Medulla oblongata (tissue), 1 donor: Measurements from ENCODE around the gene C12orf42.
A peak's percentile ranks its signal among the peaks of the same experiment; 100 is the strongest.

Experiments used
- DNase-seq: peaks from one replicate; pipeline ENCODE4 v3.0.0-alpha.2; 2015; ENCODE audit errors: extremely low spot score

C12orf42 gene

DNA sequence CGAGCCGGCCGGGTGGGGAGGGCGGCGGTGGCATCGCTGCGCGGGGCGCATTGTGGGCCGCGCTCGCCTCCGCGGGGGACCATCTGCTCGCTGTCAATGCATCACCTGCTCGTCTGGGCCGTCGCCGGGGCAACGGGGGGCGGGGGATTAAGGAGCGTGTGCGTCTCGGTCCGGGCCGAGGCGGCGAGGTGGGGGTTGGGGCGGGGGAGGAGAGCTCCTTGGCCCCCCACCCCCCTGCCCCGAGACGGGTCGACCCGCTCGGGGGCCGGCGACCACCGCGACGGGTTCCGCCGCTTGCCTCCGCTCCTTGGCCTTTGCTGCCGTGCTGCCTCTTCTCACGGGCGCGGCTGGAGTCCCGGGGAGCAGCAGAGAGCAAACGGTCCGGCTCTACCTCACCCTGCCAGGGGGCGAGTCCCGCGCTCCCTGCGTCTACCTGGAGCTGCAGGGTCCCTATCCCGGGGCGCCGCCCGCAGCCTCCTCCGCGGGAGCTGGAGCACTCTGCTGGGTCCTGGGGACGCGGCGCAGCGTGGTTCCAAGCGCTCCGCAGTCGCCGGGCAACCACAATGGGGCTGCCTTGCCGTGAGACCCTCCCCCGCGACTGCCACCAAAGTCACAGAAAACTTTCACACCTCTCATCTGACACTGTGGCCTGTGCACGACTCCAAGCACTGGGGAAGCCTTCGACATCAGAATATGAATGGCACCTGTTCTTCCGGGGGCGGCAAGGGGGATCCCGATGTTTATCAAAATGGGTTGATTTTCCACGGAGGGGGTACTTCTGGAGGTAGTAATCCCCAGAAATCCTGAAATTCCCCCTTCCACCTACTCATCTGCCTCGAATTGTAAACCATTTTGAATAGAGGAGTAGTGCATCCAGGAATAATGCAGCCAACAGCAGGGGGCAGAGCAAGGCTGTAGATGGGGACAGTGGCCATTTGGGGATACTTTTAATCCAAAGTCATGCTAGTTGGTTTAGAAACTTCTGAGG, at the start of gene C12orf42:
C12orf42 (minus strand) TSS at position 500 of the 988 bp plus-strand sequence. CDS start 17,542 bp downstream, outside the sequence.
- peak; percentile 68 for DNase-seq

GRCh38 chr12:103542078-103542477, 46.3 kb upstream of the C12orf42 start:
- DNase-seq, result no peak

GRCh38 chr12:103540319-103540718, 44.6 kb upstream of the C12orf42 start:
- no peak for DNase-seq

- no peak for DNase-seq
These were observed 42.6 kb upstream of the C12orf42 start for GRCh38 chr12:103538397-103538796.

- no peak for DNase-seq
These were observed 34.7 kb upstream of the C12orf42 start for GRCh38 chr12:103530307-103531066.

DNA sequence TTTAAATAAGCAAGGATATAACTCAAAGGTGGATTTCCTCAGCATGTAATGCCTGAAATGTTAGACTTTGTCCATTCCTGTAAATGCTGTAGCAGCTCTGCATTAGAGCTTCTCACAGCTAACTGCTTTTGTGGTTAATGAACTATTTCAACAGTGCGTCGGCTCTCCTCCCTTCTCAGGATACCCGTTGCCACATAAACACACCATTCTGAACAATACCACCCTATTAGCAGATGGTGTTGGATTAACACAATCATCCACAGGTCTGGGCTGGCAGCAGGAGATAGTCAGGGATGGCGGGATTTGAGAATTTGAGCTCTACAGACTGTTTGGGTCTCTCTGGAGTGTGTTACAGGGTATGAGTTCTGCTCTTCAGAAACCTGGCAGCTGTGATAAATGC, 33.5 kb upstream of the C12orf42 start:
- no peak for DNase-seq

DNA sequence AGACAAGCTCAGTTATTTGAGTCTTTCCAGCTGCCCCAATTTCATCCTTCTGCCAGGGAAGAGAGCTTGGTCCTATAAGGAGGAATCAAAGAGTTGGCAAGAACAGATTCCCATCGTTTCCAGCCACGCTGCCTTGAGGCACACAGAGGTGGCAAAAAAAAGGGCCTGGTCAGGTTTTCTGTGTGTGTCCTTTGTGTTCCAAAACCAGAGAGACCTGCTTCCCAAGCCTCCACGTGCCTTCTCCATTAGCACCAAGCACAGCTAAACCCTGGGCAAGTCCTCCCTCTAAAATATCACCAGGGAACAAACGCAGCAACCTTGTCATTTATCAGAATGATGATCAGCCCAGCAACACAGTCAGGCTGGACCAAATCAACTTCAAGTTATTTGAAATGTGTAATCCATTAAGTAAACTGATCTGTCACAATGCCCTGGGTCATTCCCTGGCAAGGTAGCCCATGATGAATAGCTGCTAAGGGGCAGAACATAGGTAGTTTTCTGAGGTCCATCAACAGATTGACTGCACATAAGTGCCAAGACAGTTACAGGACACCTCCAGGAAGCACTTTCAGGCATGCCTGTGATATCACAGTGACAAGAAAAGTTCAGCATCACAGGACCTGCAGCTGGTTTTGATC, 28.6 kb upstream of the C12orf42 start:
- DNase-seq, result no peak

DNA sequence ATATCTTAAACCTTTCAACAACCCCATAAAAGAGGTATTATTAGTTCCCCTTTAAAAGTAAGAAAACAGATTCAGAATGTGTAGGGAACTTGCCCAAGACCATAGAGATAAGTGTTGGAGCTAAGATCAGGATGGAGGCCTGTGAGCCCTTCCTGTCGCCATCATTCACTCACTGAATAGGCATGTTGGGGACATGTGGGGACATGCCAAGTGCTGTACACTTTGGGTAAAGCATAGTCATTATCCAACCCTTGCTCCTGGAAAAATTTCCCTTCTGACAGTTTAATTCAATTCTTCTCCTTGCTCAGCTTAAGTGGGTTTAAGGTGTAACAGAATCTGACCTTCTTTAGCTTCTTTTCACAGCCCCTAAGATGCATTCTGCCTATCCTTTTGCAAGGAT, 28.0 kb upstream of the C12orf42 start:
- DNase-seq, result no peak

GRCh38 chr12:103520686-103521215, 25.0 kb upstream of the C12orf42 start:
- no peak for DNase-seq

DNA sequence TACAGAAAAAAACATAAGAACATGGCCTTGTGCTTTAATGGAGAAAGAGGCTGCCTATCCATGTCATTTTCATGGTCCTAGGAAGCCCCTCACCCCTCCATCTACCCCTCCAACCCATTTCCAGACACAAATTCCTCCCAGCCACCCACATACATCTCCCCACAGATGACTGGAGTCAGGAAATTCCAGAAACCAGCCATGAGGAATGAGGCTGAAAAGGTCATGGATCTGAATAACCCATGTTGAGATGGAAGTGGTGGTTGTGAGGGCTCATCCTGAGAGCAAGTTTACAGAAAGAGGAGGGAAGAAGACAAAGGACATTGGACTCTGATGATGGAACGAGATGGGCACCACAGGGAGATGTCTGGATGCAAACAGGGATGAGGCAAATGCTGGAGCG, 23.9 kb upstream of the C12orf42 start:
- no peak for DNase-seq

GRCh38 chr12:103518899-103519298, 23.1 kb upstream of the C12orf42 start:
- DNase-seq, result no peak

- no peak for DNase-seq
These were observed 21.4 kb upstream of the C12orf42 start for GRCh38 chr12:103517161-103517560.

- no peak for DNase-seq
These were observed 19.6 kb upstream of the C12orf42 start for GRCh38 chr12:103515341-103515740.

GRCh38 chr12:103513875-103514274, 18.1 kb upstream of the C12orf42 start:
- no peak for DNase-seq

GRCh38 chr12:103505371-103506236, 9.8 kb upstream of the C12orf42 start:
- DNase-seq, result no peak

DNA sequence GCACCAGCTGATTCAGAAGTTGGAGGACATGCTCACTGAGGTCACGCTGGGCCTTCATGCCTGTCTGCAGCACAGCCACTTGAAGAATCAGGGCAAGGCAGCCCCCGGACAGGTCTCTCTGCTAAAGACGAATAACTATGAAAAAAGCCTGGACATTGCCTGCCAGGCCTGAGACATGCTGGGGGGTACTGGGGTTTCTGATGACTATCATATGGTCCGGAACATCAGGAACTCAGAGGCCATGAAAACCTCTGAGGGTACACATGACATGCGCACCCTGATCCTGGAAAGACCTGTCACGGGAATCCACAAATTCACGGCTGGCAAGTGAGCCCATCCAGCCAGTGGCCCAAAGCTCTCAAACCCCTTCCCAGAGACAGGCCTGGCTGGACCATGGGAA, 8.8 kb upstream of the C12orf42 start:
- DNase-seq, result no peak

GRCh38 chr12:103503546-103504480, 8.0 kb upstream of the C12orf42 start:
- DNase-seq, result no peak

DNA sequence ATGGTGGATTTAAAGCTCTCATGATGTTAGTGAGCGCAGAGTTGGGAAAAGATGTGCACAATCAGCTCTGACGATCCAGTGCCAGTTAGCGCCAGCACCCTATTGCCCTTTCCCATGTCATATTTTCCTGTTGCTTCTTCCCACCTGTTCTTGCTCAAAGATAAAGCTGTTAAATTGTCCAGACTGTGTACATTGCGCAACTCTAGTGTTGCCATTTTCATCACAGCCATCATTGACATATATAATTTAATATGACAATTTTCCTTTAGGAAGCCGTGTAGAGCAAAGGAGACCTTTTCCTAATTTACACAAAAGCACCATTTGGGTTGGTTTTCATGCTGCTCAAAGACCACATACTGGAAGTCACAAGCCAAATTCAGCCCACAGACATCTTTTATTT, 5.7 kb upstream of the C12orf42 start:
- no peak for DNase-seq

DNA sequence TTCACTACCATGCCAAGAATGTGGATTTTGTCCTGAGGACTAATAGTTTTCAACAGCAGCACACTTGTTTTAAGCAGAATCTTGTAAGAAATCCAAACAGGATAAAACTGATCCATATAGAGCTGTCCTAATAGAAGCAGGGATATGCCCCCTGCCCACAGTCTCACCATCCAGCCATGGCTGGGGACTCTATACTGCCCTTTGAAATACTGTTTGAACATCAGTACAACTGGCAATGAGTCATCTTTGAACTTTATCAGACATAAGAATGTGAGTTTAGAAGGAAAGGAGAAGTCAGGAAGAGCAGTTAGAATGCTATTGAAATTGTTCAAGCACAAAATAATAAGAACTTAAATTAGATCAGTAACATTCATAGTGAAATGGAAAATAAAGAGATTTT, 3.8 kb upstream of the C12orf42 start:
- no peak for DNase-seq

GRCh38 chr12:103498990-103499389, 3.2 kb upstream of the C12orf42 start:
- no peak for DNase-seq
